Mucosa of stomach (tissue), 1 donor: ENCODE data around the gene LCN10.
"Not testable (repeated sequence)": the region's sequence is repeated elsewhere in the genome, so short reads cannot be mapped to it uniquely, and the experiment has no call there.

Experiments used
- H3K27me3 ChIP-seq: one replicate; pipeline ENCODE4 v1.7.0; 2013; ENCODE audit warnings: mild to moderate bottlenecking, low read length; ENCODE audit not compliant: control insufficient read depth, insufficient read depth
- H3K36me3 ChIP-seq: one replicate; pipeline ENCODE4 v1.7.0; 2013; ENCODE audit warnings: low read length; ENCODE audit not compliant: control insufficient read depth, insufficient read depth
- H3K4me1 ChIP-seq: one replicate; pipeline ENCODE4 v1.7.0; 2013; ENCODE audit warnings: mild to moderate bottlenecking, low read length; ENCODE audit not compliant: control insufficient read depth, insufficient read depth
- H3K4me3 ChIP-seq: one replicate; pipeline ENCODE4 v1.7.0; 2013; ENCODE audit warnings: low read length
- H3K9ac ChIP-seq: one replicate; pipeline ENCODE4 v1.7.0; 2013; ENCODE audit warnings: mild to moderate bottlenecking, low read length, moderate library complexity
- H3K9me3 ChIP-seq: one replicate; pipeline ENCODE4 v1.7.0; 2013; ENCODE audit warnings: mild to moderate bottlenecking, low read length, moderate library complexity; ENCODE audit not compliant: control insufficient read depth
- donor health status: Pancreatic carcinoma.

The LCN10 gene

DNA sequence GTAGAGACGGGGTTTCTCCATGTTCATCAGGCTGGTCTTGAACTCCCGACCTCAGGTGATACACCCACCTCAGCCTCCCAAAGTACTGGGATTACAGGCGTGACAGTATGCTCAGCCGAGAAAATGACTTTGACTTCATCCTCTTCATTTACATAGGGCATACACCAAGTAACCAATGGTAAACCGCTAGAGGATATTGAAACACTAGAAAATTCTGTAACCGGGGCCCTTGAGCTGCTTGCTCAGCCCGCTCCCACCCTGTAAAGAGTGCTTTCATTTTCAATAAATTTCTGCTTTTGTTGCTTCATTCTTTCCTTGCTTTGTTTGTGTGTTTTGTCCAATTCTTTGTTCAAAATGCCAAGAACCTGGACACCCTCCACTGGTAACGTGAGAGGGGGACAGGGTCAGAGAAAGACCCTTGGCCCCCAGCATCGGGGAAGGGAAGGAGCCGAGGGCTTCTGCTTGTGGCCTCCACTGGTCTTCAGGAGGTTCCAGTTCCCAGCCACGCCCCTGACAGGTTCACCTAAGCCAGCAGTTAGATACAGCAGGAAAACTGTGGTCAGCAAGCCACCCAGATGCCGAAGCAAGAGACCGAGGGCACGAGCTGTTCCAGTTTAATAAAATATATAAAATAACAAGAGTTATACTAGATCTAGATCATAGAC lies 23.1 kb upstream of the LCN10 start:
- peaks cover 23% of the 10 kb centered on the region for H3K27me3 ChIP-seq
- not testable (repeated sequence) for H3K36me3 ChIP-seq, H3K4me3 ChIP-seq, H3K9ac ChIP-seq, H3K4me1 ChIP-seq, H3K9me3 ChIP-seq

DNA sequence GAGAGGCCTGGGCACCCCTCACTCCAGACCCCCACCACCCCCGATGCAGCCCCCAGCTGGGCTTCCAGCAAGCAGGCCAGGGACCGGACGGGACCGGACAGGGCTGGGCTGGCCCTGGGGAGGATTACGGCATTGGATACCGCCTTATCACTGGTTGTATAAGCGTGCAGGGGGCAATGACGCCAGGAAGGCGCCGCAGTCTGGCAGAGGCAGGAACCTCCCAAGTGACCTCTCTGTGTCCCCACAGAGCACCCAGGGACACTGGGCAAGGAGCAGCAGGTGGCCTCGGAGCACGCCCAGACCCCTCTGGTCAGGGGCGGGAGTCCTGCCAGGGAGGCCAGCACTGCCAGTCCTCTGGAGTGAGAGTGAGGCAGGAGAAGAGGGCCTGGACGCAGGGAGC lies 22.3 kb upstream of the LCN10 start:
- no peaks in the 10 kb centered on the region for H3K36me3 ChIP-seq
- H3K4me3 ChIP-seq, result no peak overlapping the region
- peaks cover 3% of the 10 kb centered on the region for H3K4me1 ChIP-seq
- H3K9ac ChIP-seq, result no peak overlapping the region
- peaks cover 23% of the 10 kb centered on the region for H3K27me3 ChIP-seq
- H3K9me3 ChIP-seq, result no peaks in the 10 kb centered on the region

DNA sequence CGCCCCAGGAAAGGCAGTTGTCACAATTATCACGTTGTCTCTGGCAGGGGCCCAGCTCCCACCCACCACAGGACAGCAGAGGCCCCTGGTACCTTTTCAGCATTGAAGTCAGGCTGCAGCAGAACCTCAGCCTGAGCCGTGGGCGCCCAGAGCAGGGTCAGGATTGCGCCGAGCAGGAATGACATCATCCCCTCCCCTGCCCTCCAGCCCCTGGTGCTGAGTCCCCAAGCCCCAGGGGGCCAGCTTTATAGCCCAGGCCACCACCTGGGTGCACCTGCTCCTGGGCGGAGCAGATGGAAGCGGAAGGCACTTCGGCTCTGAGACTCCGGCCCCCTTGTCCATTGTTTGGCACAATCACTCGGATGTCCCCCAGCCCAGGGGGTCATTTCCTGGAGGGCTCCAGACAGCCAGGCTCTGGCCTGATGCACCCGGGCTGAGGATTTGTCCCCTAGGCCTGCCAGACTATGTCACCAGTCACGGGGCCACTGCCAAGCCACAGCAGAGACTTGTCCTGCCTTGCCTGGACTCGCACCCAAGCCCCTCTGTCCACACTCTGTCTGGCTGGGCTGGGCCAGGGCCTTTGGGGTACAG lies 21.7 kb upstream of the LCN10 start, which contains the start of gene LCN15:
LCN15 (minus strand) TSS at position 218 of the 591 bp plus-strand sequence; CDS start at position 188, 30 bp downstream.
- Histone ChIP-seq H3K9ac (no peak within 1 kb of the TSS), H3K27me3 (peaks cover 23% of the 10 kb centered on the region), H3K36me3 (no peaks in the 10 kb centered on the region), H3K9me3 (no peaks in the 10 kb centered on the region), H3K4me3 (no peak within 1 kb of the TSS), H3K4me1 (no peaks in the 10 kb centered on the region)

- H3K4me3 ChIP-seq, result no peak overlapping the region
- H3K27me3 ChIP-seq, result peaks cover 23% of the 10 kb centered on the region
- H3K4me1 ChIP-seq, result no peaks in the 10 kb centered on the region
- no peaks in the 10 kb centered on the region for H3K9me3 ChIP-seq
- H3K9ac ChIP-seq, result no peak overlapping the region
- H3K36me3 ChIP-seq, result no peaks in the 10 kb centered on the region
These were observed 20.9 kb upstream of the LCN10 start for GRCh38 chr9:136763649-136764035.

DNA sequence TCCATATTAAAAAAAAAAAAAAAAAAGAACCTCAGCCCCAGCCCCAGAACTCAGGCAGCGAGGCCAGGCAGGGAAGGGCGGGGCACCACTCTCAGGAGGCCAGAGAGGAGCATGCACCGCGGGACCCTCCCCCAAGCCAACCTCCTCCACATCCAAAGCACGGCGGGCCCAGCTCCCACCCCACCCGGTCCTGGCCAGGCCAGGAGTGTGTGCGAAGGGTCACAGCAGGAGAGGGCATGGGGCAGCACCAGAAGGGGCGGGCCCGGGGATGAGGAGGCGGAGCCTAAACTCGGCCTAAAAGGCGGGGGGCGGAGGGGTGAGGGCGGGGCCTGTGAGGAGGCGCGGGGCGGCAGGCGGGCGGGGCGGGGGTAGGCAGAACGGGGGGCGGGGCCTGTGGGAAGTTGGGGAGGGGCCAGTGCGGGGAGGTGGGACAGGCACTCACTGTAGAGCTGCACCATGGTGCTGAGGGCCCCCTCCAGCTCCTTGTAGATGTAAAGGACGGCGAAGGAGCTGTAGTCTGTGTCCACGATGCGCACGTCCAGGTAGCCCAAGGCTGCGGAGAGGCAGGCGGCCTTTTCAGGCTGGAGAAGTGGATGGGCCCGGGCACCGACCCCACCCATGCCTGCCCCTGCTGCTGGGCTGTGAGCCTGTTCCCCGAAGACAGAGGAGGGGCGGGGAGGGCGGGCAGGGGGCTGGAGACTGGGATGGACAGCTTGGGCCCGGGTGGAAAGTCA lies 20.3 kb upstream of the LCN10 start:
- H3K27me3 ChIP-seq, result peaks cover 23% of the 10 kb centered on the region
- H3K9ac ChIP-seq, result no peak overlapping the region
- no peaks in the 10 kb centered on the region for H3K36me3 ChIP-seq
- no peaks in the 10 kb centered on the region for H3K4me1 ChIP-seq
- no peak overlapping the region for H3K4me3 ChIP-seq
- no peaks in the 10 kb centered on the region for H3K9me3 ChIP-seq

DNA sequence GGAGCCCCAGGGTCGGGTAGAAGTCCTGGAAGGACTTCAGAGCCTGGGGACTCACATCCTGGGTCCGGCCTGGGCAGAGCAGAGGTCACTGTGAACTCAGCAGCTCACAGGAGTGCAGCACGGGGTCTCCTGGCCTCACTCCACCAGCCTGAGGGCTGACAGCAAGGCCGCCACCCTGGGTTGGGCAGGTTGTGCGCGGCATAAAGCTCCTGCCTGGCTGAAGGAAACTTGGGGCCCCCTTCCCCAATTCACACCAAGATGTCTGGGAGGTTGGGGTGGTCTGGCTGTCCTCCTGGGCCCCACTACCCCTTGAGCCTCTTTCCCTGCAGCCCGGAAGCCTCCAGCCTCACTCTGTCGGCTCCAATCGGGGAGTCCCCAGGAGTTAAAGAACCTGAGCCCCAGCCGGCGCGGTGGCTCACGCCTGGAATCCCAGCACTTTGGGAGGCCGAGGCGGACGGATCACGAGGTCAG lies 19.5 kb upstream of the LCN10 start:
- peaks cover 17% of the 10 kb centered on the region for H3K27me3 ChIP-seq
- no peaks in the 10 kb centered on the region for H3K9me3 ChIP-seq
- H3K4me3 ChIP-seq, result no peak overlapping the region
- no peaks in the 10 kb centered on the region for H3K36me3 ChIP-seq
- no peaks in the 10 kb centered on the region for H3K4me1 ChIP-seq
- no peak overlapping the region for H3K9ac ChIP-seq

DNA sequence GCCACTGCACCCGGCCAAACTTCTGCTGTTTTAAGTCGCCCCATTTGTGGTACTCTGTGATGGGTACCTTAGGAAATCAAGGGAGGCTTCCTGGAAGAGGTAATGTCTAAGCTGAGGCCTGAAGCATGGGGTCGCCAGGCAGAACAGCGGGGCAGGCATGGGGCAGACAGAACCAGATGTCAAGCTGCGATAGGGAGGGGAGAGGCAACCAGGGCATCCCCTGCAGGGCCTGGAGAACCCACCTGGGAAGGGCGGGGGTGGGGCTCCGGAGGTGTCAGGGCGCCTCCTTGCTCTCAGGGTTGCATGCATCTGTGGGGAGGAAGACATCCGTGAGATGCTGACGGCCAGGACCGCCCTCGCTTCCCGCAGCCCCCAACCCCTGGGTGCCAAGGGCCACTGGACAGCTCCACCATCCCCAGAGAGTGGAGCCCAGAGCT lies 18.8 kb upstream of the LCN10 start:
- H3K9me3 ChIP-seq, result no peaks in the 10 kb centered on the region
- no peaks in the 10 kb centered on the region for H3K36me3 ChIP-seq
- H3K4me1 ChIP-seq, result no peaks in the 10 kb centered on the region
- H3K9ac ChIP-seq, result no peak overlapping the region
- H3K4me3 ChIP-seq, result no peak overlapping the region
- H3K27me3 ChIP-seq, result peaks cover 17% of the 10 kb centered on the region

- not testable (repeated sequence) for H3K4me3 ChIP-seq, H3K9ac ChIP-seq, H3K9me3 ChIP-seq, H3K36me3 ChIP-seq, H3K4me1 ChIP-seq
- H3K27me3 ChIP-seq, result peaks cover 17% of the 10 kb centered on the region
These were observed 18.2 kb upstream of the LCN10 start for GRCh38 chr9:136760834-136761544.

GRCh38 chr9:136760424-136760823 lies 17.7 kb upstream of the LCN10 start:
- no peaks in the 10 kb centered on the region for H3K9me3 ChIP-seq
- H3K9ac ChIP-seq, result no peak overlapping the region
- H3K4me3 ChIP-seq, result no peak overlapping the region
- no peaks in the 10 kb centered on the region for H3K36me3 ChIP-seq
- H3K27me3 ChIP-seq, result peaks cover 17% of the 10 kb centered on the region
- H3K4me1 ChIP-seq, result no peaks in the 10 kb centered on the region

DNA sequence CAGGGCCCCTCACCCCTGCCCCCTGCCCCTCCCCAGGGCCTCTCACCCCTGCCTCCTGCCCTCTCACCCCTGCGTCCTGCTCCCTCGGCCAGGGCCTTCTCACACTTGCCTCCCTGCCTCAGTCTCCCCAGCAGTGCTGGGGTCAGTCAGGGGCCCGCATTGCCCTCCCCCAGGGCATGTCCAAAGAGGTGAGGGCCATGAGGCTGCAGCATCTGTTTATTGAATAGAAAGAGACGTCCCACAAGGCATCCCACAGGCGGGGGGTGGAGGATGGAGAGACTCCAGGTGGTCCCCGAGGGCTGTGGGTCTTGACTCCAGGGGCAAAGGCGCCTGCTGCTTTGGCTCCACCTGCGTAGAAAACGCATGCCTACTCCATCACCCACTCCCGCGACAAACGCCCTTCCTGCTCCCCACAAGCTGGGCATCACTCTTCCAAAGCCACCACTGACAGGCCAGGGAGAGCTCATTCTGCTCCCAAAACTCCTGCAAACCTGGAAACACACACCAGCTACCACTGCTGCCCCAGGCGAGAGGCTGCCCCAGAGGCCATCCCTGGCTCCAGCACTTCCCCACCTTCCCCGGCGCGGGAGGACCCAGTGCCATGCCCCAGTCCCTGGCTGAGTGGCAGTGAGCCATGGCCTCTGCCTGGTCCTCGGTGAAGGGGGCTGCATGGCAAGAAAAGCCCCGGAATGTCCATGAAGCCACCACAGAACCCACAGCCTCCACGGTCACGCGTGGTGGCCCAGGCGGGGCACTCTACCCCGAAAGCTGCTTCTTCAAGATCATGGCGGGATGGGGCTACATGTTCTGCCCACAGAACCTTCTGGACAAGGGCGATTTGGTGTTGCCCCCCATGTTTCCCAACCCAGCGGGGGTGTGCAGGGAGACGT lies 16.9 kb upstream of the LCN10 start:
- H3K27me3 ChIP-seq, result peaks cover 14% of the 10 kb centered on the region
- H3K36me3 ChIP-seq, result no peaks in the 10 kb centered on the region
- no peaks in the 10 kb centered on the region for H3K4me1 ChIP-seq
- H3K9ac ChIP-seq, result no peak overlapping the region
- no peaks in the 10 kb centered on the region for H3K9me3 ChIP-seq
- no peak overlapping the region for H3K4me3 ChIP-seq

GRCh38 chr9:136759001-136759400 lies 16.3 kb upstream of the LCN10 start:
- no peaks in the 10 kb centered on the region for H3K9me3 ChIP-seq
- no peak overlapping the region for H3K4me3 ChIP-seq
- H3K9ac ChIP-seq, result no peak overlapping the region
- H3K27me3 ChIP-seq, result peaks cover 8% of the 10 kb centered on the region
- no peaks in the 10 kb centered on the region for H3K36me3 ChIP-seq
- no peaks in the 10 kb centered on the region for H3K4me1 ChIP-seq
